ENCODE measurements around the gene CD7. TPM values are rescaled to one million over a fixed set of nuclear protein-coding genes. Genes with fewer than 3 reads are reported as not detected.
A peak's percentile ranks its signal among the peaks of the same experiment; 100 is the strongest.

Gene CD7
- total RNA-seq, 1 donor from 2014 or later: not detected

- DNase-seq (ENCODE audit: low spot score in 2 of 2) (no peak), FAIRE-seq (no peak)
These were observed 34.1 kb downstream of the CD7 start for GRCh38 chr17:82283208-82283749.

- DNase-seq (ENCODE audit: low spot score in 2 of 2) (no peak), FAIRE-seq (no peak)
These were observed 34.9 kb downstream of the CD7 start for GRCh38 chr17:82282239-82283207.

- DNase-seq (ENCODE audit: low spot score in 2 of 2): no peak
- FAIRE-seq: no peak
These were observed 35.7 kb downstream of the CD7 start for GRCh38 chr17:82281502-82282238.

GRCh38 chr17:82281076-82281475, 36.3 kb downstream of the CD7 start:
- no peak for FAIRE-seq
- DNase-seq (ENCODE audit: low spot score in 2 of 2): no peak

GRCh38 chr17:82280537-82280936, 36.9 kb downstream of the CD7 start:
- DNase-seq (ENCODE audit: low spot score in 2 of 2): no peak
- no peak for FAIRE-seq

- DNase-seq (ENCODE audit: low spot score in 2 of 2) (no peak), FAIRE-seq (no peak)
These were observed 38.5 kb downstream of the CD7 start for GRCh38 chr17:82278786-82279391.

GRCh38 chr17:82278308-82278707, 39.1 kb downstream of the CD7 start:
- DNase-seq (ENCODE audit: low spot score in 2 of 2) (no peak), FAIRE-seq (no peak)

- DNase-seq (ENCODE audit: low spot score in 2 of 2) (no peak), FAIRE-seq (no peak)
These were observed 39.6 kb downstream of the CD7 start for GRCh38 chr17:82277851-82278250.

GRCh38 chr17:82276938-82277337, 40.5 kb downstream of the CD7 start:
- no peak for FAIRE-seq
- DNase-seq (ENCODE audit: low spot score in 2 of 2): no peak

GRCh38 chr17:82275326-82275725, 42.1 kb downstream of the CD7 start:
- FAIRE-seq: no peak

GRCh38 chr17:82274134-82275020, 43.0 kb downstream of the CD7 start:
- DNase-seq (ENCODE audit: low spot score in 2 of 2): no peak
- no peak for FAIRE-seq

More at GRCh38 chr17:82275326-82275725, 42.1 kb downstream of the CD7 start:
- no peak for DNase-seq (ENCODE audit: low spot score in 2 of 2)

- no peak for FAIRE-seq
These were observed 43.9 kb downstream of the CD7 start, which contains the start of gene CSNK1D for GRCh38 chr17:82273327-82274133. TSS of gene CSNK1D (minus strand) at chr17:82273700. CDS start at chr17:82273381, 319 bp downstream.

GRCh38 chr17:82272495-82273326, 44.7 kb downstream of the CD7 start:
- FAIRE-seq (no peak), DNase-seq (ENCODE audit: low spot score in 2 of 2) (peak; percentile 73 to 74)

More at GRCh38 chr17:82273327-82274133, 43.9 kb downstream of the CD7 start, which contains the start of gene CSNK1D:
- peak; percentile 98 for DNase-seq (ENCODE audit: low spot score in 2 of 2)

- no peak for FAIRE-seq
These were observed 46.0 kb downstream of the CD7 start for GRCh38 chr17:82271401-82271800.

GRCh38 chr17:82270651-82271050, 46.8 kb downstream of the CD7 start:
- DNase-seq (ENCODE audit: low spot score in 2 of 2) (no peak), FAIRE-seq (no peak)

More at GRCh38 chr17:82271401-82271800, 46.0 kb downstream of the CD7 start:
- DNase-seq (ENCODE audit: low spot score in 2 of 2): no peak

- no peak for DNase-seq (ENCODE audit: low spot score in 2 of 2)
- no peak for FAIRE-seq
These were observed 47.4 kb downstream of the CD7 start for GRCh38 chr17:82269882-82270500.
